SU-DHL-6 (cell line): ENCODE measurements around the gene JMJD6.
A peak's percentile ranks its signal among the peaks of the same experiment; 100 is the strongest.

Experiments used
- H2AFZ ChIP-seq: fragments of 200-600 bp; sonication (generic); 2 replicates; pipeline ENCODE4 v1.6.1; 2014; ENCODE audit warnings: low read depth, mild to moderate bottlenecking, moderate library complexity, mixed read lengths, antibody characterized with exemption, low read length; ENCODE audit not compliant: severe bottlenecking
- H3F3A ChIP-seq: fragments of 200-600 bp; shearing (Covaris generic); 2 replicates; pipeline ENCODE4 v1.6.0; 2016; ENCODE audit warnings: antibody characterized with exemption, mild to moderate bottlenecking; ENCODE audit not compliant: insufficient read depth
- H3K27ac ChIP-seq: fragments of 200-600 bp; sonication (generic); 2 replicates; pipeline ENCODE4 v1.5.1; 2016; ENCODE audit warnings: low read depth, mild to moderate bottlenecking, low read length, moderate library complexity, mixed read lengths
- H3K27me3 ChIP-seq: fragments of 200-600 bp; sonication (generic), shearing (Covaris generic); 2 replicates; pipeline ENCODE4 v1.6.0; 2014; ENCODE audit warnings: mild to moderate bottlenecking, low read length
- H3K36me3 ChIP-seq: fragments of 200-600 bp; sonication (generic); 2 replicates; pipeline ENCODE4 v1.6.1; 2014; ENCODE audit warnings: mild to moderate bottlenecking, low read length, mixed read lengths
- H3K4me2 ChIP-seq: fragments of 300-600, 200-600 bp; shearing (Covaris generic), sonication (generic); 2 replicates; pipeline ENCODE4 v1.6.0; 2014; ENCODE audit warnings: low read length, low read depth, mild to moderate bottlenecking; ENCODE audit not compliant: poor library complexity, severe bottlenecking
- H3K4me3 ChIP-seq: fragments of 200-600 bp; sonication (generic); 2 replicates; pipeline ENCODE4 v1.5.1; 2014; ENCODE audit warnings: antibody characterized with exemption, low read length, mild to moderate bottlenecking, mixed read lengths; ENCODE audit not compliant: insufficient read depth, poor library complexity, severe bottlenecking
- H3K79me2 ChIP-seq: fragments of 200-600 bp; sonication (generic); 2 replicates; pipeline ENCODE4 v1.6.1; 2014; ENCODE audit warnings: mild to moderate bottlenecking, low read length, moderate library complexity; ENCODE audit not compliant: insufficient read depth
- H3K9ac ChIP-seq: fragments of 200-600 bp; sonication (generic); 2 replicates; pipeline ENCODE4 v1.7.0; 2014; ENCODE audit warnings: mild to moderate bottlenecking, low read length
- H3K9me2 ChIP-seq: fragments of 200-600 bp; sonication (generic); replicated peaks from 2 replicates; pipeline ENCODE4 v1.6.1; 2014; ENCODE audit warnings: low read length; ENCODE audit not compliant: insufficient read depth
- H3K9me3 ChIP-seq: fragments of 200-600 bp; sonication (generic); 2 replicates; pipeline ENCODE4 v1.6.1; 2014; ENCODE audit warnings: low read length, mixed read lengths; ENCODE audit not compliant: insufficient read depth
- H4K20me1 ChIP-seq: fragments of 200-600 bp; sonication (generic); 2 replicates; pipeline ENCODE4 v1.6.1; 2014; ENCODE audit warnings: low read depth, mild to moderate bottlenecking, antibody characterized with exemption, low read length, moderate library complexity, mixed read lengths
- CTCF ChIP-seq: fragments of 200-600 bp; sonication (generic); IDR thresholded peaks from one replicate; pipeline ENCODE4 v1.5.1; 2017; ENCODE audit warnings: antibody characterized with exemption, mild to moderate bottlenecking, low read length, moderate library complexity; ENCODE audit not compliant: insufficient read depth, poor library complexity, severe bottlenecking
- EZH2phosphoT487 ChIP-seq: fragments of 200-600 bp; sonication (generic), shearing (Covaris generic); conservative IDR thresholded peaks from 2 replicates; pipeline ENCODE4 v1.6.1; 2018; ENCODE audit warnings: mild to moderate bottlenecking, antibody characterized with exemption, low read length, moderate library complexity, mixed read lengths

JMJD6 gene

GRCh38 chr17:76726231-76726775 lies at the start of gene JMJD6:
JMJD6 (minus strand) TSS chr17:76726606; CDS start chr17:76726475, 131 bp downstream.
- peaks cover 64% of the 10 kb centered on the region for H3K79me2 ChIP-seq
- H3K4me3 ChIP-seq = peak within 1 kb of the TSS; percentile 99
- H3F3A ChIP-seq = peaks cover 31% of the 10 kb centered on the region
- peak within 1 kb of the TSS; percentile 100 for H3K27ac ChIP-seq
- H4K20me1 ChIP-seq = no peaks in the 10 kb centered on the region
- H3K4me2 ChIP-seq = peak within 1 kb of the TSS; percentile 99
- peak within 1 kb of the TSS; percentile 72 for H2AFZ ChIP-seq
- no peak for TF ChIP-seq EZH2phosphoT487
- no peak for TF ChIP-seq CTCF
- no peaks in the 10 kb centered on the region for H3K9me2 ChIP-seq
- no peaks in the 10 kb centered on the region for H3K9me3 ChIP-seq
- H3K27me3 ChIP-seq = no peaks in the 10 kb centered on the region
- H3K9ac ChIP-seq = peak within 1 kb of the TSS; percentile 100
- peaks cover 17% of the 10 kb centered on the region for H3K36me3 ChIP-seq

GRCh38 chr17:76775021-76775600 lies 48.7 kb upstream of the JMJD6 start:
- Histone ChIP-seq H3F3A (no peaks in the 10 kb centered on the region), H3K4me2 (no peak overlapping the region), H3K27me3 (no peaks in the 10 kb centered on the region), H2AFZ (no peak overlapping the region), H3K4me3 (no peak overlapping the region), H4K20me1 (no peaks in the 10 kb centered on the region), H3K9me2 (no peaks in the 10 kb centered on the region), H3K9ac (no peak overlapping the region), H3K36me3 (peaks cover 10% of the 10 kb centered on the region; the same call in 1 of the 2 replicates), H3K79me2 (no peaks in the 10 kb centered on the region), H3K9me3 (no peaks in the 10 kb centered on the region), H3K27ac (no peak overlapping the region)
- TF ChIP-seq EZH2phosphoT487 (no peak), CTCF (no peak)

- Histone ChIP-seq H3K4me2 (no peak overlapping the region), H3K9ac (no peak overlapping the region), H4K20me1 (no peaks in the 10 kb centered on the region), H3K9me3 (no peaks in the 10 kb centered on the region), H3K79me2 (no peaks in the 10 kb centered on the region), H3K4me3 (no peak overlapping the region), H3K27ac (no peak overlapping the region), H3K9me2 (no peaks in the 10 kb centered on the region), H3F3A (no peaks in the 10 kb centered on the region), H3K36me3 (peaks cover 14% of the 10 kb centered on the region; the same call in 1 of the 2 replicates), H3K27me3 (no peaks in the 10 kb centered on the region), H2AFZ (no peak overlapping the region)
- TF ChIP-seq EZH2phosphoT487 (no peak), CTCF (no peak)
Observed at GRCh38 chr17:76772842-76773525, 46.6 kb upstream of the JMJD6 start.
